OCI-M1 (cell line): ENCODE measurements around the gene ATOX1.
"Not testable (repeated sequence)": the region's sequence is repeated elsewhere in the genome, so short reads cannot be mapped to it uniquely, and the experiment has no call there.

Source experiments
- DNase-seq: peaks from one replicate; lab custom pipeline; 2025; lab: John Stamatoyannopoulos, UW

Gene ATOX1

GRCh38 chr5:151733358-151734063 lies 24.9 kb downstream of the ATOX1 start:
- no peak for DNase-seq

GRCh38 chr5:151730381-151730780 lies 28.1 kb downstream of the ATOX1 start:
- DNase-seq = no peak

GRCh38 chr5:151729597-151729996 lies 28.8 kb downstream of the ATOX1 start:
- DNase-seq = not testable (repeated sequence)

GRCh38 chr5:151724360-151724759 lies 34.1 kb downstream of the ATOX1 start:
- no peak for DNase-seq

GRCh38 chr5:151722546-151722945 lies 35.9 kb downstream of the ATOX1 start:
- DNase-seq = no peak

GRCh38 chr5:151721812-151722391 lies 36.5 kb downstream of the ATOX1 start:
- no peak for DNase-seq

- DNase-seq = no peak
Measured at GRCh38 chr5:151721087-151721646, 37.3 kb downstream of the ATOX1 start.

GRCh38 chr5:151720215-151720614 lies 38.2 kb downstream of the ATOX1 start:
- DNase-seq = no peak

GRCh38 chr5:151719228-151720000 lies 39.0 kb downstream of the ATOX1 start:
- peak; percentile 58 for DNase-seq

GRCh38 chr5:151718646-151719045 lies 39.8 kb downstream of the ATOX1 start:
- no peak for DNase-seq

GRCh38 chr5:151718153-151718552 lies 40.3 kb downstream of the ATOX1 start:
- DNase-seq = no peak

GRCh38 chr5:151717416-151717815 lies 41.0 kb downstream of the ATOX1 start:
- DNase-seq = no peak

GRCh38 chr5:151709109-151709735 lies 49.2 kb downstream of the ATOX1 start:
- no peak for DNase-seq

GRCh38 chr5:151708126-151708525 lies 50.3 kb downstream of the ATOX1 start:
- no peak for DNase-seq

- no peak for DNase-seq
Measured at GRCh38 chr5:151707567-151707966, 50.9 kb downstream of the ATOX1 start.

- no peak for DNase-seq
Measured at GRCh38 chr5:151706906-151707305, 51.5 kb downstream of the ATOX1 start.

- DNase-seq = no peak
Measured at GRCh38 chr5:151703780-151704179, 54.7 kb downstream of the ATOX1 start.

GRCh38 chr5:151703227-151703626 lies 55.2 kb downstream of the ATOX1 start:
- no peak for DNase-seq

GRCh38 chr5:151700820-151701219 lies 57.6 kb downstream of the ATOX1 start:
- DNase-seq = no peak

GRCh38 chr5:151700296-151700695 lies 58.1 kb downstream of the ATOX1 start:
- DNase-seq = no peak

- no peak for DNase-seq
Measured at GRCh38 chr5:151699071-151699901, 59.1 kb downstream of the ATOX1 start.
